HepG2 (cell line): ENCODE measurements around the gene IL6ST. TPM values are rescaled to one million over a fixed set of nuclear protein-coding genes. Genes with fewer than 3 reads are reported as not detected.

Experiments
- BORCS8-MEF2B ChIP-seq: sonication (generic); formaldehyde crosslinking; IDR thresholded peaks from 2 replicates; pipeline ENCODE4 v1.8.0; 2022; ENCODE audit warnings: mild to moderate bottlenecking, missing genetic modification reagents
- CC2D1A ChIP-seq: sonication (generic); formaldehyde crosslinking; IDR thresholded peaks from 2 replicates; pipeline ENCODE4 v1.8.1; 2023; ENCODE audit warnings: mild to moderate bottlenecking, missing genetic modification reagents
- CENPBD1 ChIP-seq: sonication (generic); formaldehyde crosslinking; IDR thresholded peaks from 2 replicates; pipeline ENCODE4 v1.8.0; 2022; ENCODE audit warnings: missing genetic modification reagents, low read depth, mild to moderate bottlenecking, borderline replicate concordance
- E2F1 ChIP-seq: sonication (generic); formaldehyde crosslinking; IDR thresholded peaks from 2 replicates; pipeline ENCODE4 v1.5.0; 2020; ENCODE audit warnings: missing genetic modification reagents
- ELF3 ChIP-seq: IDR thresholded peaks from 2 replicates; pipeline ENCODE4 v1.6.1; 2016; ENCODE audit warnings: missing genetic modification reagents, missing compliant biosample characterization
- HOMEZ ChIP-seq: IDR thresholded peaks from 2 replicates; pipeline ENCODE4 v1.6.1; 2016; ENCODE audit warnings: low read depth
- KLF6 ChIP-seq: IDR thresholded peaks from 2 replicates; pipeline ENCODE4 v1.8.0; 2016; ENCODE audit warnings: missing biosample characterization, missing genetic modification reagents
- MLX ChIP-seq: IDR thresholded peaks from 2 replicates; pipeline ENCODE4 v1.6.1; 2016
- MZF1 ChIP-seq: sonication (generic); formaldehyde crosslinking; IDR thresholded peaks from 2 replicates; pipeline ENCODE4 v1.8.1; 2023; ENCODE audit warnings: mild to moderate bottlenecking, missing genetic modification reagents, borderline replicate concordance
- SRSF9 ChIP-seq: fragments of 200-400 bp; formaldehyde crosslinking; IDR thresholded peaks from 2 replicates; pipeline ENCODE4 v1.6.1; 2018; ENCODE audit warnings: borderline replicate concordance, mild to moderate bottlenecking, low read depth, low read length; ENCODE audit not compliant: insufficient read depth, poor library complexity, severe bottlenecking
- SUZ12 ChIP-seq: fragments of 150-350 bp; IDR thresholded peaks from 2 replicates; pipeline ENCODE4 v1.6.1; 2014; ENCODE audit warnings: low read depth, low read length
- TERF1 ChIP-seq: sonication (generic); formaldehyde crosslinking; IDR thresholded peaks from 2 replicates; pipeline ENCODE4 v1.8.0; 2022; ENCODE audit warnings: mild to moderate bottlenecking, missing genetic modification reagents, moderate library complexity
- TFDP1 ChIP-seq: IDR thresholded peaks from 2 replicates; pipeline ENCODE4 v1.6.1; 2016; ENCODE audit warnings: missing compliant biosample characterization, missing genetic modification reagents, borderline replicate concordance
- ZC3H4 ChIP-seq: sonication (generic); formaldehyde crosslinking; IDR thresholded peaks from 2 replicates; pipeline ENCODE4 v1.4.0; 2020; ENCODE audit warnings: missing genetic modification reagents, borderline replicate concordance
- ZFP37 ChIP-seq: sonication (generic); formaldehyde crosslinking; IDR thresholded peaks from 2 replicates; pipeline ENCODE4 v1.4.0; 2020; ENCODE audit warnings: missing genetic modification reagents, borderline replicate concordance
- ZNF275 ChIP-seq: sonication (generic); formaldehyde crosslinking; IDR thresholded peaks from 2 replicates; pipeline ENCODE4 v1.8.0; 2022; ENCODE audit warnings: missing genetic modification reagents, mild to moderate bottlenecking, inconsistent platforms, borderline replicate concordance
- ZNF292 ChIP-seq: sonication (generic); formaldehyde crosslinking; IDR thresholded peaks from 2 replicates; pipeline ENCODE4 v1.8.1; 2022; ENCODE audit warnings: mild to moderate bottlenecking, low read depth, missing genetic modification reagents, borderline replicate concordance
- ZNF607 ChIP-seq: sonication (generic); formaldehyde crosslinking; IDR thresholded peaks from 2 replicates; pipeline ENCODE4 v1.5.1; 2020; ENCODE audit warnings: missing genetic modification reagents, mild to moderate bottlenecking, borderline replicate concordance
- ZUFSP ChIP-seq: sonication (generic); formaldehyde crosslinking; IDR thresholded peaks from 2 replicates; pipeline ENCODE4 v1.9.0; 2021; ENCODE audit warnings: missing genetic modification reagents, mild to moderate bottlenecking, borderline replicate concordance
- polyA plus RNA-seq, 8 experiments: library from polyadenylated mRNA; depleted of rRNA in 3 of 8; stranded (reverse) in 7 of 8; unstranded in 1 of 8; fragments of >200 nt; fragmentation: Illumina TruSeq in 4 of 8; extraction: Trizol in 4 of 8; gene quantifications; 2 replicates each; pipeline versions ENCODE4 v1.2.1 to v1.2.3, GENCODE V29; 2011 to 2016; ENCODE audit warnings: low read depth in 4 of 8, missing spikeins in 1 of 8, mixed read lengths in 1 of 8; ENCODE audit not compliant: insufficient read depth in 1 of 8
- total RNA-seq, 5 experiments: library from RNA; depleted of rRNA; stranded (reverse); fragments of >200 nt; fragmentation: Illumina TruSeq; extraction: Trizol; gene quantifications; 2 replicates each; pipeline ENCODE4 v1.2.3, GENCODE V29; 2016; ENCODE audit warnings: low read depth in 1 of 5

Gene IL6ST
- total and polyA plus RNA-seq, 2 of the 13 experiments (the other 11 are each of a cell fraction or from before 2014, with no cell fraction given): 66.6 to 166 TPM

- TF ChIP-seq ZC3H4 (CRISPR knock-in tag): no peak
- TF ChIP-seq ZFP37 (CRISPR knock-in tag): peak; percentile 17; the same call in 1 of the 2 replicates
- TF ChIP-seq KLF6 (CRISPR knock-in tag): 0 out of 2 replicates have a peak, but pooled peaks have one; percentile 53
- no peak for TF ChIP-seq CENPBD1 (CRISPR knock-in tag)
- no peak for TF ChIP-seq TERF1 (CRISPR knock-in tag)
- no peak for TF ChIP-seq ZNF275
- TF ChIP-seq MLX (CRISPR knock-in tag): 0 out of 2 replicates have a peak, but pooled peaks have one; percentile 55
- TF ChIP-seq ZNF292: 0 out of 2 replicates have a peak, but pooled peaks have one; percentile 7
- TF ChIP-seq ZNF607 (CRISPR knock-in tag): no peak
- TF ChIP-seq MZF1: no peak
- TF ChIP-seq SUZ12: no peak
- TF ChIP-seq HOMEZ: peak; percentile 84
- TF ChIP-seq ZUFSP (CRISPR knock-in tag): no peak
- no peak for TF ChIP-seq SRSF9
- no peak for TF ChIP-seq E2F1 (CRISPR knock-in tag)
- no peak for TF ChIP-seq TFDP1 (CRISPR knock-in tag)
- TF ChIP-seq CC2D1A (CRISPR knock-in tag): no peak
- peak; percentile 77 for TF ChIP-seq ELF3 (CRISPR knock-in tag)
- TF ChIP-seq BORCS8-MEF2B: no peak
Observed at GRCh38 chr5:56025151-56025885, 30.6 kb upstream of the IL6ST start (continued).
